BJ (cell line): ENCODE results near the gene GALNT7. TPM values are rescaled to one million over a fixed set of nuclear protein-coding genes. Genes with fewer than 3 reads are reported as not detected.

Experiments
- CTCF ChIA-PET: fragments of 350-600 bp; formaldehyde crosslinking; extraction: SDS; loops from one replicate; lab custom pipeline; 2021; ENCODE audit warnings: antibody characterized with exemption, inconsistent platforms; lab: Yijun Ruan, JAX
- POLR2A ChIA-PET: fragments of 300-600 bp; sonication (Branson Sonifier 250); formaldehyde crosslinking; extraction: SDS; loops from one replicate; lab custom pipeline; 2021; ENCODE audit warnings: antibody characterized with exemption; lab: Charles Lee
- DNase-seq: peaks from one replicate; pipeline ENCODE4 v3.0.0-alpha.2; 2011; ENCODE audit warnings: low read depth
- H3K27me3 ChIP-seq: 2 replicates; pipeline ENCODE4 v1.6.0; 2011; ENCODE audit warnings: low read length; ENCODE audit not compliant: control insufficient read depth, insufficient read depth
- H3K36me3 ChIP-seq: 2 replicates; pipeline ENCODE4 v1.5.1; 2011; ENCODE audit warnings: low read length; ENCODE audit not compliant: control insufficient read depth, insufficient read depth
- H3K4me3 ChIP-seq: 2 replicates; pipeline ENCODE4 v1.5.1; 2011; ENCODE audit warnings: low read depth, mild to moderate bottlenecking, control low read depth, low read length
- CTCF ChIP-seq: IDR thresholded peaks from 2 replicates; pipeline ENCODE4 v1.5.1; 2011; ENCODE audit warnings: low read depth, mild to moderate bottlenecking, control low read depth, inconsistent platforms, low read length, moderate library complexity; ENCODE audit not compliant: insufficient read depth
- polyA plus RNA-seq: library from polyadenylated mRNA; depleted of rRNA; stranded (reverse); fragments of >200 nt; gene quantifications from 2 replicates; pipeline ENCODE4 v1.2.3, GENCODE V29; 2011

GALNT7 gene
- polyA plus RNA-seq, 1 experiment = 6.3 TPM

- POLR2A ChIA-PET = no interaction called here
- CTCF ChIA-PET = no interaction called here
- H3K4me3 ChIP-seq = no peak overlapping the region
- no peaks in the 10 kb centered on the region for H3K27me3 ChIP-seq
- H3K36me3 ChIP-seq = no peaks in the 10 kb centered on the region; the same call in 1 of the 2 replicates
- TF ChIP-seq CTCF = no peak
- no peak for DNase-seq
These were observed 2.9 kb upstream of the GALNT7 start for GRCh38 chr4:173165706-173166105.

- ChIA-PET CTCF (no interaction called here), POLR2A (no interaction called here)
- no peaks in the 10 kb centered on the region for H3K27me3 ChIP-seq
- DNase-seq = no peak
- no peak overlapping the region for H3K4me3 ChIP-seq
- no peak for TF ChIP-seq CTCF
- no peaks in the 10 kb centered on the region; the same call in 1 of the 2 replicates for H3K36me3 ChIP-seq
These were observed 2.1 kb upstream of the GALNT7 start for GRCh38 chr4:173166491-173166890.

- DNase-seq = no peak
- H3K4me3 ChIP-seq = peak overlapping the region; percentile 91
- CTCF ChIA-PET = no interaction called here
- no peaks in the 10 kb centered on the region for H3K27me3 ChIP-seq
- TF ChIP-seq CTCF = no peak
- POLR2A ChIA-PET = no interaction called here
- no peaks in the 10 kb centered on the region; the same call in 1 of the 2 replicates for H3K36me3 ChIP-seq
These were observed 734 bp upstream of the GALNT7 start for GRCh38 chr4:173167758-173168395.

GRCh38 chr4:173169178-173169427, 492 bp downstream of the GALNT7 start:
- H3K4me3 ChIP-seq = peak overlapping the region; percentile 91
- POLR2A ChIA-PET = interaction anchor here (0.6 kb wide), 1 partner anchor 62 kb away, joined by 3 read pairs; no protein-coding TSS in a partner anchor
- CTCF ChIA-PET = interaction anchor here (1.9 kb wide), 1 partner anchor 144 kb away, joined by 6 read pairs; no protein-coding TSS in a partner anchor
- TF ChIP-seq CTCF = no peak
- H3K27me3 ChIP-seq = no peaks in the 10 kb centered on the region
- no peaks in the 10 kb centered on the region for H3K36me3 ChIP-seq
- no peak for DNase-seq

GRCh38 chr4:173169428-173170181, 994 bp downstream of the GALNT7 start:
- POLR2A ChIA-PET = no interaction called here
- H3K4me3 ChIP-seq = peak overlapping the region; percentile 91
- H3K27me3 ChIP-seq = no peaks in the 10 kb centered on the region
- no peaks in the 10 kb centered on the region for H3K36me3 ChIP-seq
- no peak for DNase-seq
- no peak for TF ChIP-seq CTCF
- CTCF ChIA-PET = interaction anchor here (1.0 to 1.9 kb wide), 4 partner anchors 12 to 156 kb away, joined by 4 to 6 read pairs (median 6); no protein-coding TSS in a partner anchor
